Testis (tissue), 5 donors: Measurements from ENCODE around the gene ZNF324B. TPM values are rescaled to one million over a fixed set of nuclear protein-coding genes. Genes with fewer than 3 reads are reported as not detected.
"Not testable (repeated sequence)": the region's sequence is repeated elsewhere in the genome, so short reads cannot be mapped to it uniquely, and the experiment has no call there.

Source experiments
- DNase-seq: peaks from one replicate; pipeline ENCODE4 v3.0.0-alpha.2; 2019
- H3K27ac ChIP-seq, 2 donors: fragments of 200-600 bp; sonication (generic); one replicate each; pipeline ENCODE4 v1.5.1; 2019
- H3K27me3 ChIP-seq: fragments of 200-600 bp; sonication (generic); one replicate; pipeline ENCODE4 v1.5.1; 2019
- H3K36me3 ChIP-seq: fragments of 200-600 bp; sonication (generic); one replicate; pipeline ENCODE4 v1.5.1; 2017; ENCODE audit warnings: low read depth; ENCODE audit errors: missing control alignments
- H3K4me1 ChIP-seq: fragments of 200-600 bp; sonication (generic); one replicate; pipeline ENCODE4 v1.5.1; 2019
- H3K4me3 ChIP-seq, 2 donors: fragments of 200-600 bp; sonication (generic); one replicate each; pipeline ENCODE4 v1.5.1; 2017 to 2019
- H3K9me3 ChIP-seq: fragments of 200-600 bp; sonication (generic); one replicate; pipeline ENCODE4 v1.5.1; 2017
- CTCF ChIP-seq, 3 experiments: fragments of 450-650 bp in 2 of 3; fragments of 200-600 bp in 1 of 3; sonication (generic) in 1 of 3; IDR thresholded peaks; one replicate each; pipeline ENCODE4 v1.5.1; 2016 to 2019; ENCODE audit warnings: antibody characterized with exemption in 3 of 3, mild to moderate bottlenecking in 2 of 3, moderate library complexity in 1 of 3
- POLR2A ChIP-seq: fragments of 450-650 bp; IDR thresholded peaks from one replicate; pipeline ENCODE4 v1.6.1; 2017; ENCODE audit warnings: antibody characterized with exemption, mild to moderate bottlenecking, moderate library complexity
- WGBS, 2 donors: methylation state at CpG; one replicate each; pipeline ENCODE4 v1.1.5; 2018; 5-methylcytosine and 5-hydroxymethylcytosine counted together
- intact Hi-C: fragments of 100-400 bp; cut with DNase I; formaldehyde crosslinking; loops from one replicate; pipeline ENCODE4 v1.15.1; 2023; ENCODE audit warnings: low total_unique reads
- long read RNA-seq, 2 donors: transcript quantifications; one replicate each; lab custom pipeline, GENCODE V29; 2026
- polyA plus RNA-seq: library from polyadenylated mRNA; stranded (reverse); fragments of 350-450 nt; fragmentation: Illumina TruSeq; extraction: RNeasy Lipid Tissue Mini Kit (QIAGEN cat#74804); gene quantifications from one replicate; pipeline ENCODE4 v1.2.3, GENCODE V29; 2014; ENCODE audit warnings: low read depth, low replicate concordance; ENCODE audit not compliant: insufficient read depth
- total RNA-seq, 2 donors: library from RNA; depleted of rRNA; stranded (reverse); fragments of >200 nt; gene quantifications; one replicate each; pipeline ENCODE4 v1.2.3, GENCODE V29; 2016

The ZNF324B gene
- total RNA-seq = 10 to 100 TPM in 1 of 2 donors, 1 to 10 TPM in 1; 8.5 to 15.8 TPM
- 4.8 TPM for polyA plus RNA-seq
- long read RNA-seq, donor 1 = 0 reads
- long read RNA-seq, donor 2 = 0 reads

DNA sequence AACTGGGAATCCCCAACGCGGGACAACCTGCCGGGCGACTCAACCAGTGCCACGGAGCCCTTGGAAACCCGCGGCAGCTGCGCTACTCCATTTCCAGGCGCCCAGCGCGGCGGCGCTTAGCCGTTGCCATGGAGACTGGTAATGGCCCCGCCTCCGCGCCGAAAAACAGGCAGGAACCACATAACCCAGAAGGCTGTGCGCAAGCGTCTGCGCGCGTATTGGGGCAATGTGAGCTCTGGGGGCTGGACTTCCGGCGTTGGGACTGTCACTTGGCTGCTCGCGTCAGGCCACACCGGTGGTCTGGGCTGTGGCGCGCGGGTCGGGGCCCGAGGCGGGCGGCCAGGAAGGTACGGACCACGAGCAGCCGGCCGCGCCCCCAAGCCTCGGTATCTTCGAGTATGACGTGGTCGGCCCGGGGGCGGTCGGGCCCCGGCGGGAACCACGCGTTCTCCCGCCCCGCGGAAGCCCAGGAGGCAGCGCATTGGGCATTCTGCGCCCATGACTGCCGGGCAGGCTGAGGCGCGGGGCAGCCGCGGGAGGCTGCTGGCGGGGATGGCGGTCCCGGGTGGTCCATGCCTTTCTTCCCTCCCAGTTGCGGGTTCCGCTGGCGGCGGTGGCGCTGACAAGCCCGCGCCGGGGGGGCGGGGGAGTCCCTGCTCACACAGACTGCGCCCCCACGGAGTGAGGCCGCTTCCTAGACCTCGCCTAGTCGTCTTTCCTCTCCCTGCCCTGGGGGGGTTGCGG is at the start of gene ZNF324B:
Gene ZNF324B, plus strand, starts transcription at position 265 of the 744 bp plus-strand sequence. CDS start 2,080 bp downstream, outside the sequence.
- Histone ChIP-seq H3K36me3 (no peaks in the 10 kb centered on the region), H3K4me3 (peak within 1 kb of the TSS; percentile 81 to 90), H3K27ac (peak within 1 kb of the TSS in 1 of 2 donors; percentile 45), H3K9me3 (no peaks in the 10 kb centered on the region), H3K4me1 (no peaks in the 10 kb centered on the region), H3K27me3 (no peaks in the 10 kb centered on the region)
- TF ChIP-seq POLR2A (no peak), CTCF (IDR thresholded peaks at IDR 0.05) (no peak)
- 0% methylated on average over 5 to 54 of the region's 79 CpGs for WGBS, 2 donors
- intact Hi-C loops = no loop called here
- peak; percentile 99 for DNase-seq

DNA sequence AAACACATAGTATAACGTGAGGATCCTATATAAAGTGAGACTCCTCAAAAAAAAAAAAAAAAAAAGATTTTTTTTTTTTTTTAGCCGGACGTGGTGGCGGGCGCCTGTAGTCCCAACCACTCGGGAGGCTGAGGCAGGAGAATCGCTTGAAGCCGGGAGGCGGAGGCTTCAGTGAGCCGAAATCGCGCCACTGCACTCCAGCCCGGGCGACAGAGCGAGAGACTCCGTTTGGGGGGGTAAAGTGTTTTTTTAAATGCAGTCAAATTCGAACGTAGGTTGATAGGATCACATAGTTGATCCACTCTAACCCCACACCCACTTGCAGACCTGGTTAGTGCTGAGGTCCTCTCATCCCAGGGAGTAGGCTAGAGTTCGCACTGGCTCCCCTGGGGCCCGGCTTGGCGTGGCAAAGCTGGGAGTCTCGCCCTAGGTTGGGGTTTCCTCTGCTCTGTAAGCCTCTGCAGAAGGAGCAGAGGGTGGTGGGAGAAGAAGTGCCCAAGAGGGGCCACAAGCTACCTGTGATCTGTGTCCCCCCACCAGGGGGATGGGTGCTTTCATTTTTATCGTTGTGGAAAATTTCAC is 49.5 kb upstream of the ZNF324B start:
- H3K4me1 ChIP-seq = peaks cover 12% of the 10 kb centered on the region
- TF ChIP-seq POLR2A (no peak), CTCF (IDR thresholded peaks at IDR 0.05) (no peak)
- 25 to 27% methylated on average over 23 of the region's 23 CpGs for WGBS, 2 donors
- DNase-seq = no peak
- H3K27ac ChIP-seq = peak overlapping the region; percentile 52 to 65
- peak overlapping the region; percentile 54 to 69 for H3K4me3 ChIP-seq
- H3K36me3 ChIP-seq = no peaks in the 10 kb centered on the region
- H3K9me3 ChIP-seq = no peaks in the 10 kb centered on the region
- intact Hi-C loops = no loop called here
- H3K27me3 ChIP-seq = no peaks in the 10 kb centered on the region

DNA sequence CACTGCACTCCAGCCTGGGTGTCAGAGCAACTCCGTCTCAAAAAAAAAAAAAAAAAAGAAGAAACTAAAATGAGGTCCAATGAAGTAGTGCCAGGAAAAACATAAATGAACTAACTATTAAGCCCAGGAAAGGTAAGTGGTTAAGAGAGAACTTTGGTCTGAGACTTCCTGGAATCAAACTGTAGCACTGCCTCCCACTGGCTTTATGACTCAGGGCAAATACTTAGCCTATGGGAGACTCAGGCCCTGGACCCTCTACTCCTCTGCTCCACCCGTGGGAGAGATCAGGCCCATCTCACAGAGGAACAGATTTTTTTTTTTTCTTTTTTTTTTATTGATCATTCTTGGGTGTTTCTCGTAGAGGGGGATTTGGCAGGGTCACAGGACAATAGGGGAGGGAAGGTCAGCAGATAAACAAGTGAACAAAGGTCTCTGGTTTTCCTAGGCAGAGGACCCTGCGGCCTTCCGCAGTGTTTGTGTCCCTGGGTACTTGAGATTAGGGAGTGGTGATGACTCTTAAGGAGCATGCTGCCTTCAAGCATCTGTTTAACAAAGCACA is 47.4 kb upstream of the ZNF324B start:
- DNase-seq, H3K9me3 ChIP-seq, H3K4me3 ChIP-seq, H3K27me3 ChIP-seq, intact Hi-C loops, H3K27ac ChIP-seq, H3K36me3 ChIP-seq: not testable (repeated sequence)
- H3K4me1 ChIP-seq = peaks cover 20% of the 10 kb centered on the region
- WGBS, 2 donors = 74% methylated on average over 5 of the region's 5 CpGs

- no peak for TF ChIP-seq POLR2A
- TF ChIP-seq CTCF (IDR thresholded peaks at IDR 0.05) = peak in 1 of 3 experiments; percentile 24
- intact Hi-C loops = no loop called here
- no peak for DNase-seq
- H3K27ac ChIP-seq = no peak overlapping the region
- no peaks in the 10 kb centered on the region for H3K9me3 ChIP-seq
- no peaks in the 10 kb centered on the region for H3K36me3 ChIP-seq
- H3K27me3 ChIP-seq = no peaks in the 10 kb centered on the region
- H3K4me3 ChIP-seq = peak overlapping the region; percentile 75 to 83
- peaks cover 9% of the 10 kb centered on the region for H3K4me1 ChIP-seq
- WGBS, 2 donors = 61 to 66% methylated on average over 9 to 10 of the region's 10 CpGs
Observed at GRCh38 chr19:58406818-58407657, 44.4 kb upstream of the ZNF324B start.
